ENCODE data around the gene CPEB4. TPM values are rescaled to one million over a fixed set of nuclear protein-coding genes. Genes with fewer than 3 reads are reported as not detected.

CPEB4 gene
- total and polyA plus RNA-seq, 2 donors (not counting 1 experiment from before 2014, with no cell fraction given): 8.4 to 26.0 TPM

- no peak overlapping the region for H2AFZ ChIP-seq (ENCODE audit: insufficient read depth, low read depth, low read length, poor library complexity, severe bottlenecking)
- no peak for ATAC-seq (ENCODE audit: low read depth)
- H3K4me2 ChIP-seq (replicated peaks; ENCODE audit: low read depth, low read length, poor library complexity, severe bottlenecking): no peak overlapping the region
- H3K4me3 ChIP-seq (ENCODE audit: control extremely low read depth in 1 of 5, extremely low read depth in 1 of 5, insufficient read depth in 1 of 5, low read depth in 2 of 5, low read length in 4 of 5): no peak overlapping the region
- peaks cover 13% of the 10 kb centered on the region for H3K27me3 Mint-ChIP-seq
- 55% methylated on average over 5 of the region's 6 CpGs for WGBS (ENCODE audit: insufficient coverage)
- ChIA-PET CTCF (interaction anchor here (1.0 kb wide), 1 partner anchor 13 kb away, joined by 3 read pairs; no protein-coding TSS in a partner anchor), POLR2A (no interaction called here)
- DNase-seq: no peak
- no peaks in the 10 kb centered on the region for H3K36me3 ChIP-seq (replicated peaks in 1 of 2; ENCODE audit: control extremely low read depth in 1 of 2, control insufficient read depth in 1 of 2, extremely low read depth in 1 of 2, insufficient read depth in 2 of 2, low read length in 1 of 2)
- H3K9ac ChIP-seq (ENCODE audit: low read length): no peak overlapping the region
- H3K9me3 Mint-ChIP-seq (ENCODE audit: insufficient read depth): peaks cover 9% of the 10 kb centered on the region
- intact Hi-C loops (cut with micrococcal nuclease): no loop called here
- H3K79me2 ChIP-seq (ENCODE audit: control insufficient read depth, insufficient read depth, low read length): no peaks in the 10 kb centered on the region
- H3K27ac Mint-ChIP-seq: no peak overlapping the region
- H3K4me1 ChIP-seq (ENCODE audit: control insufficient read depth in 2 of 2, insufficient read depth in 2 of 2, low read length in 2 of 2): peaks cover 0 to 8% of the 10 kb centered on the region in 2 donors
- H3K9me3 ChIP-seq (ENCODE audit: control extremely low read depth in 1 of 3, control insufficient read depth in 2 of 3, insufficient read depth in 1 of 3, low read length in 2 of 3): peaks cover 0 to 17% (median 7%) of the 10 kb centered on the region in 3 donors
- H3K4me1 Mint-ChIP-seq: peaks cover 20% of the 10 kb centered on the region
- H4K20me1 ChIP-seq (ENCODE audit: control insufficient read depth, insufficient read depth, low read length, poor library complexity, severe bottlenecking): no peaks in the 10 kb centered on the region
- no peak for TF ChIP-seq CTCF (IDR thresholded peaks at IDR 0.05)
- TF ChIP-seq EZH2 (IDR thresholded peaks at IDR 0.05; ENCODE audit: borderline replicate concordance, insufficient read depth, low read depth, low read length, poor library complexity, severe bottlenecking): no peak
- H3K27ac ChIP-seq (ENCODE audit: low read length in 2 of 2): no peak overlapping the region
- no peak overlapping the region for H3K4me3 Mint-ChIP-seq
- peaks cover 0 to 2% (median 0%) of the 10 kb centered on the region in 4 experiments for H3K27me3 ChIP-seq (replicated peaks in 1 of 4; ENCODE audit: control extremely low read depth in 1 of 4, control insufficient read depth in 3 of 4, insufficient read depth in 4 of 4, low read length in 3 of 4)
Observed at GRCh38 chr5:173850659-173851058, 37.5 kb upstream of the CPEB4 start.

- intact Hi-C loops (cut with micrococcal nuclease): no loop called here
- ATAC-seq (ENCODE audit: low read depth) (no peak), DNase-seq (no peak)
- H3K4me2 ChIP-seq (replicated peaks; ENCODE audit: low read depth, low read length, poor library complexity, severe bottlenecking): no peak overlapping the region
- H3K4me1 ChIP-seq (ENCODE audit: control insufficient read depth in 2 of 2, insufficient read depth in 2 of 2, low read length in 2 of 2): peaks cover 0 to 8% of the 10 kb centered on the region in 2 donors
- peaks cover 0 to 17% (median 7%) of the 10 kb centered on the region in 3 donors for H3K9me3 ChIP-seq (ENCODE audit: control extremely low read depth in 1 of 3, control insufficient read depth in 2 of 3, insufficient read depth in 1 of 3, low read length in 2 of 3)
- no peak overlapping the region for H3K4me3 Mint-ChIP-seq
- peaks cover 20% of the 10 kb centered on the region for H3K4me1 Mint-ChIP-seq
- H3K27me3 ChIP-seq (replicated peaks in 1 of 4; ENCODE audit: control extremely low read depth in 1 of 4, control insufficient read depth in 3 of 4, insufficient read depth in 4 of 4, low read length in 3 of 4): peaks cover 0 to 2% (median 0%) of the 10 kb centered on the region in 4 experiments
- CTCF ChIA-PET: no interaction called here
- no peak overlapping the region for H3K27ac ChIP-seq (ENCODE audit: low read length in 2 of 2)
- H3K36me3 ChIP-seq (replicated peaks in 1 of 2; ENCODE audit: control extremely low read depth in 1 of 2, control insufficient read depth in 1 of 2, extremely low read depth in 1 of 2, insufficient read depth in 2 of 2, low read length in 1 of 2): no peaks in the 10 kb centered on the region
- WGBS (ENCODE audit: insufficient coverage): 83% methylated on average over 8 of the region's 10 CpGs
- H2AFZ ChIP-seq (ENCODE audit: insufficient read depth, low read depth, low read length, poor library complexity, severe bottlenecking): no peak overlapping the region
- H3K27me3 Mint-ChIP-seq: peaks cover 13% of the 10 kb centered on the region
- no peaks in the 10 kb centered on the region for H3K79me2 ChIP-seq (ENCODE audit: control insufficient read depth, insufficient read depth, low read length)
- no peaks in the 10 kb centered on the region for H4K20me1 ChIP-seq (ENCODE audit: control insufficient read depth, insufficient read depth, low read length, poor library complexity, severe bottlenecking)
- no peak overlapping the region for H3K9ac ChIP-seq (ENCODE audit: low read length)
- peaks cover 9% of the 10 kb centered on the region for H3K9me3 Mint-ChIP-seq (ENCODE audit: insufficient read depth)
- TF ChIP-seq CTCF (IDR thresholded peaks at IDR 0.05) (no peak), EZH2 (IDR thresholded peaks at IDR 0.05; ENCODE audit: borderline replicate concordance, insufficient read depth, low read depth, low read length, poor library complexity, severe bottlenecking) (no peak)
- H3K4me3 ChIP-seq (ENCODE audit: control extremely low read depth in 1 of 5, extremely low read depth in 1 of 5, insufficient read depth in 1 of 5, low read depth in 2 of 5, low read length in 4 of 5): no peak overlapping the region
- H3K27ac Mint-ChIP-seq: no peak overlapping the region
- POLR2A ChIA-PET: no interaction called here
Observed at GRCh38 chr5:173851595-173852243, 36.4 kb upstream of the CPEB4 start.

All from B cell (primary cell).